AG09309 (cell line): ENCODE results near the gene BUD31.
"Not testable (repeated sequence)": the region's sequence is repeated elsewhere in the genome, so short reads cannot be mapped to it uniquely, and the experiment has no call there.

Experiments used
- DNase-seq: peaks from one replicate; pipeline ENCODE4 v3.0.0-alpha.2; 2010; ENCODE audit warnings: low read depth
- H3K4me3 ChIP-seq: 2 replicates; pipeline ENCODE4 v1.5.1; 2011; ENCODE audit warnings: mild to moderate bottlenecking, low read depth, low read length, moderate library complexity; ENCODE audit not compliant: control insufficient read depth
- TF ChIP-seq, protein P1 (sequence below): IDR thresholded peaks from 2 replicates; pipeline ENCODE4 v1.5.1; 2011; ENCODE audit warnings: mild to moderate bottlenecking, low read depth, low read length, inconsistent platforms; ENCODE audit not compliant: insufficient read depth, control insufficient read depth; ENCODE audit errors: missing control alignments

The BUD31 gene

DNA sequence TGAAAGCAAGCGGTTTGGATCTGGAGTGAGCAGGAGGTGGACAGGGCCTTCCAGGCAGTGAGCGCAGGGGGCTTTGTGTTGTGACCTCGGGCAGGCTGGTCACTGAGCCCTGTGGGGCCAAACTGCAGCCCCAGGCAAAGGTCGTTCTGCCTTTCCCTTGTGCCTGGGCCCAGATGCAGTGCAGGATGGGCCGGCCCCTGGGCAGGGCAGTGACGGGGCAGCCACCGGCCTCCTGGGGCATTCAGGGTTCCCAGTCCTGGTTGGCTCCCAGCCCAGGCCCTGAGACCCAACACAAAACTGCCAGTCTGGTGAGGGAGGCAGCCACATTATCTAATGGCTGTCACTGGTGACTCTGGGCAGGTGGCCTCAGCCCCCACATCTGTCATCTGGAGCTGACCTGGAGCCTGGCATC is 27.1 kb upstream of the BUD31 start:
- TF ChIP-seq, protein P1, sequence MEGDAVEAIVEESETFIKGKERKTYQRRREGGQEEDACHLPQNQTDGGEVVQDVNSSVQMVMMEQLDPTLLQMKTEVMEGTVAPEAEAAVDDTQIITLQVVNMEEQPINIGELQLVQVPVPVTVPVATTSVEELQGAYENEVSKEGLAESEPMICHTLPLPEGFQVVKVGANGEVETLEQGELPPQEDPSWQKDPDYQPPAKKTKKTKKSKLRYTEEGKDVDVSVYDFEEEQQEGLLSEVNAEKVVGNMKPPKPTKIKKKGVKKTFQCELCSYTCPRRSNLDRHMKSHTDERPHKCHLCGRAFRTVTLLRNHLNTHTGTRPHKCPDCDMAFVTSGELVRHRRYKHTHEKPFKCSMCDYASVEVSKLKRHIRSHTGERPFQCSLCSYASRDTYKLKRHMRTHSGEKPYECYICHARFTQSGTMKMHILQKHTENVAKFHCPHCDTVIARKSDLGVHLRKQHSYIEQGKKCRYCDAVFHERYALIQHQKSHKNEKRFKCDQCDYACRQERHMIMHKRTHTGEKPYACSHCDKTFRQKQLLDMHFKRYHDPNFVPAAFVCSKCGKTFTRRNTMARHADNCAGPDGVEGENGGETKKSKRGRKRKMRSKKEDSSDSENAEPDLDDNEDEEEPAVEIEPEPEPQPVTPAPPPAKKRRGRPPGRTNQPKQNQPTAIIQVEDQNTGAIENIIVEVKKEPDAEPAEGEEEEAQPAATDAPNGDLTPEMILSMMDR: no peak
- DNase-seq: no peak
- H3K4me3 ChIP-seq: no peak overlapping the region

DNA sequence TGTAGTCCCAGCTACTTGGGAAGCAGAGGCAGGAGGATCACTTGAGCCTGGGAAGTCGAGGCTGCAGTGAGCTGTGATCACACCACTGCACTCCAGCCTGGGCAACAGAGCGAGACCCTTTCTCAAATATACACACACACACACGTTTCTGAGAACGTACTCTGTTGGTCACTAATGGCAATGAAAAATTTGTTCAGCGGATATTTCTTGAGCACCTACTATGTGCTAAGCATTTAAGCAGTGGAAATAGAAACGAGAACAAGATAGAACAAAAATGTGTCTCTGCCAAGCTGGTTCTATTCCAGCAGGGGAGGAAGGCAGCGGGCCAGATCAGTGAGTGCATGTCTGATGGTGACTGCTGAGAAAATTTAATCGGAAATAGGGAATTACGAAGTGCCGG is 25.6 kb upstream of the BUD31 start:
- no peak overlapping the region for H3K4me3 ChIP-seq
- no peak for DNase-seq
- TF ChIP-seq, protein P1: no peak

DNA sequence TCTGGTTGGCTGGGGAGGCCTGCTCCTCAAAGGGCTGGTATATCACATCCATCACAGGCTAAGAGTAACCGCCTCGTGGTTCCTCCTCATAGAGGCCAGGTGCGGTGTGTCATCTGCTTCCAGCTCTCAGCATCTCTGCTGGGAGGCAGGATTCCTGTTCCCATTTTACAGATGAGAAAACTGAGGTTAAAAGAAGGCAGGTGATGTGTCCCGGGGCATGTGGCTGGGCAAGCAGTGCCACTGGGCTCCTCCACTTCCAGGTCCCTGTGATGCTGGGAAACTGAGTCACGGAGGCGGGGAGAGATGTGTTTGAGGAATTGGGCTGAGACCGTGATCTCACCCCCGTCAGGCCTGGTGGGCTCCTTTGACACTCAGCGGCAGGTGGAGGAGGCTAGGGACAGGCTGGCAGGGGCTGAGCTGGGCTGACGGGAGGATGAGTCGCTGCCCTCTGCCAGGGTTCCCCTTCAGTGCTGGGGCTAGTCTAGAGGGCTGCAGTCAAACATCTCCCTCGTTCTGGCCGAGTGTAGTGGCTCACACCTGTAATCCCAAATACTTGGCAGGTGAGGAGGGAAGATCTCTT is 24.9 kb upstream of the BUD31 start:
- no peak overlapping the region for H3K4me3 ChIP-seq
- TF ChIP-seq, protein P1: no peak
- no peak for DNase-seq

- TF ChIP-seq, protein P1: no peak
- no peak for DNase-seq
- H3K4me3 ChIP-seq: no peak overlapping the region
Measured at GRCh38 chr7:99384523-99384922, 24.2 kb upstream of the BUD31 start.

GRCh38 chr7:99385564-99385963 is 23.2 kb upstream of the BUD31 start:
- TF ChIP-seq, protein P1: no peak

GRCh38 chr7:99386584-99387238 is 22.1 kb upstream of the BUD31 start:
- TF ChIP-seq, protein P1: peak; percentile 34
- H3K4me3 ChIP-seq: no peak overlapping the region
- no peak for DNase-seq

More at GRCh38 chr7:99385564-99385963, 23.2 kb upstream of the BUD31 start:
- H3K4me3 ChIP-seq: no peak overlapping the region
- no peak for DNase-seq

- not testable (repeated sequence) for DNase-seq
Measured at GRCh38 chr7:99387239-99387635, 21.5 kb upstream of the BUD31 start.

More at GRCh38 chr7:99387239-99387635, 21.5 kb upstream of the BUD31 start:
- H3K4me3 ChIP-seq: not testable (repeated sequence)
